Regular cardiac myocyte (primary cell): Measurements from ENCODE around the gene TRIM6. TPM values are rescaled to one million over a fixed set of nuclear protein-coding genes. Genes with fewer than 3 reads are reported as not detected.

ENCODE experiments used
- total RNA-seq: library from RNA; depleted of rRNA; stranded (reverse); fragments of >200 nt; gene quantifications from 2 replicates; pipeline ENCODE4 v1.2.3, GENCODE V29; 2014

TRIM6 gene, protein sequence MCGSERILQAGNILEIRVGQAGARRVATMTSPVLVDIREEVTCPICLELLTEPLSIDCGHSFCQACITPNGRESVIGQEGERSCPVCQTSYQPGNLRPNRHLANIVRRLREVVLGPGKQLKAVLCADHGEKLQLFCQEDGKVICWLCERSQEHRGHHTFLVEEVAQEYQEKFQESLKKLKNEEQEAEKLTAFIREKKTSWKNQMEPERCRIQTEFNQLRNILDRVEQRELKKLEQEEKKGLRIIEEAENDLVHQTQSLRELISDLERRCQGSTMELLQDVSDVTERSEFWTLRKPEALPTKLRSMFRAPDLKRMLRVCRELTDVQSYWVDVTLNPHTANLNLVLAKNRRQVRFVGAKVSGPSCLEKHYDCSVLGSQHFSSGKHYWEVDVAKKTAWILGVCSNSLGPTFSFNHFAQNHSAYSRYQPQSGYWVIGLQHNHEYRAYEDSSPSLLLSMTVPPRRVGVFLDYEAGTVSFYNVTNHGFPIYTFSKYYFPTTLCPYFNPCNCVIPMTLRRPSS
- total RNA-seq, result 2.8 and 5.2 TPM in 2 replicates

DNA sequence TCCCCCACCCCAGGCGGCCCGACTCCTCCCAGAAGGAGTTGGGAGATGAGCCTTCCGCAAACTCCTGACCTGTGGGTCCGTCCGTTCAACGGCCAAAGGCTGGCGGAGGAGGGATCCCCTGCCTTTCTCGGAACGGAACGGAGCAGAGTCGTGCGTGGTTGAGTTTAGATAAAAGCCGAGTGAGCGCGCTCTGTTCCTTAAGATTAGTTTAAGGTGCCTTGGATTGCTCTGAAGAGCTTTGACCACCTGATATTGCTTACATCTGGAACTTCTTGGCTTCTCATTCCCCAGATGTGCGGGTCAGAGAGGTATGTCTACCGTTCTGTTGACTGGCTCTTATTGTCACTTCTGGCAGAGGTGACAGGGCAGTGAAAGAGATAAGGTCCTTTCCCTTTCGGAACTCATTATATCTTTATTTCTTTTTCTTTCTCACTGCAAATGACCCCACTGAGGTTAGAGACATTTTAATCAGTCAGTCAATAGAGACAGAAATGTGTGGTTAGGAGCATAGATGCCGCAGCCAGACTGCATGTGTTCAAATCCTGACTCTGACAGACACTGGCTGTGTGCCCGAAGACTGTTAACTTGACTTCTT, at the start of gene TRIM6:
Gene TRIM6 (plus strand): TSS at position 31 of the 595 bp plus-strand sequence. CDS start 261 bp downstream, at position 292.

DNA sequence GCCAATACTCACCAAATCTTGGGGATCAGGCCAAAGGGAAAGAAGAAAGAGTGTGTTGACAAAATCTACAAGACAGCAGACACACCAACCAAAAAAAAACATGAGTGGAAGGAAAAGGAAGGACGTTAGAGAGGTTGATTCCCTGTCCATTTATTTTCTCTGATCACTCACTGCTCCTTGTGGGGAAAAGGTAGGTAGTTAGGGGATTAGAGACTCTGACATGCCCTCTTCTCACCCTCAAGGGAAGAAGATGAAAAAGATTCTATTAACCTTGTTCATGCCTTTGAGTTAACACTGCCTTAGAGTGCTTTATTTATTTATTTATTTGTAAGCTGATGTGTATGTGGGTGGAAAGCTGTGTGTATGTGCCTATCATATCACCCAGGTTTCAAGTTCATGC, 48.0 kb upstream of the TRIM6 start, which contains the start of gene OR52H1:
Gene OR52H1 (minus strand): TSS at position 101 of the 400 bp plus-strand sequence. CDS start 3,035 bp downstream, outside the sequence.

DNA sequence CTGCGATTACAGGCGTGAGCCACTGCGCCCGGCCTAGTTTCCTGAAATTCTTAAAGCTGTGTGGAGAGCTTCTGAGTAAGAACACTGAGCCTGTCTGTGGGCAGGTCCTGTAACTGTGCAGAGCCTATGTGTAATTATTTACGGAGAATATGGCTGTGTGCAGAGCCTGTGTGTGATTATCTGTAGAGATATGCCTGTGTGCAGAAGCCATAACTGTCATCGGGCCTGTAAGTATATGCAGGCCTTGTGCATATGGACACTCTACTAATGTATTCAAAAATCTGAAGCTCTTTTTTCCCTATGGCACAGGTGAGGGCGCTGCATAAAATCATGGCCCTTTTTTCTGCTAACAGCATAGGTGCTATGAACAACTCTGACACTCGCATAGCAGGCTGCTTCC, 15.9 kb upstream of the TRIM6 start, which contains the start of gene OR52B6:
Gene OR52B6 (plus strand): TSS at position 301 of the 400 bp plus-strand sequence. CDS start 0 bp downstream, at position 301.

DNA sequence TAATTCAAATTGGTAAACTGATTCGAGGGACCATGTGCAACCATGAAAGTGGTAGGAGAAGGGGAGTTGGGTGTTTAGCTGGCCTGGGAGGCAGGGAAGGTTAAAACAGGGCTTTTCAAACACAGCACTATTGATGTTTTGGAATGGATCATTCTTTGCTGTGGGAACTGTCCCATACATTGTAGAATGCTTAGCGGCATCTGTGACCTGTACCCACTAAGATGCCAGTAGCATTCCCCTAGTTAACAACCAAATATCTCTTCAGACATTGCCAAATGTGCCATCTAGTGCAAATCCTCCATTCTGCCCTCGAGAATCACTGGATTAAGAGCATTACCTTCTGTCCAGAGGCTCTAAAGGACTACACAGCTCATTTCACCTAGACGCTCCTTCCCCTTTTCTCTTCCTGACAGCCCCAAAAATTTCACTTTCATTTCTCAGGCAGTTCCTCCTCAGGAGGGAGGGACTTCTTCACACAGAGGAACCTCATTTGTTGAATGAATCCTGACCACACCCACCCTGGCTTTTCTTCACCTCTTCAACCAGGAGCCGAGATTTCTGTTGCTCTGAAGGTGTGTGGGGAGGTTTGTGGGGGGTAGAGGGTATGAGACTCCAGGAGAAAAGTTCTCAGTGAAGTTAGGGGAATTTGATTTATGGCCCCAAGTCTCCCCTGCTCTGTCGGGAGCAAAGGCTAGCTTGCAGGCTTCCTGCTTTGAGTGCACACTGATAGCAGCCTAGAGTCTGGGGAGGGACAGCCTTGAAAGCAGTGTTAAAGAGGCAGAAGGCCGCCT, 28.2 kb downstream of the TRIM6 start, which contains the start of gene TRIM34:
Gene TRIM34 (plus strand): TSS at position 513 of the 791 bp plus-strand sequence. CDS start 7,331 bp downstream, outside the sequence.

Other genes starting within 250 kb of the TRIM6 start
- not detected in 2 replicates for gene OR51B6, start 245.1 kb upstream of the TRIM6 start, total RNA-seq
- not detected in 2 replicates for gene OR51M1, start 212.8 kb upstream of the TRIM6 start, total RNA-seq
- gene OR51Q1, start 174.5 kb upstream of the TRIM6 start, total RNA-seq, result not detected in 2 replicates
- gene OR51I1, start 155.1 kb upstream of the TRIM6 start, total RNA-seq, result 0.28 TPM in 1 of 2 replicates, not detected in the other
- gene OR51I2, start 147.3 kb upstream of the TRIM6 start, total RNA-seq, result not detected in 2 replicates
- not detected in 2 replicates for gene OR52D1, start 108.0 kb upstream of the TRIM6 start, total RNA-seq
- gene UBQLN3, start 86.7 kb upstream of the TRIM6 start, total RNA-seq, result not detected in 2 replicates
- gene UBQLNL, start 79.9 kb upstream of the TRIM6 start, total RNA-seq, result under 0.01 TPM in 1 of 2 replicates, not detected in the other
- gene OR52H1, start 48.1 kb upstream of the TRIM6 start, total RNA-seq, result 0.19 and 0.56 TPM in 2 replicates
- gene OR52B6, start 15.8 kb upstream of the TRIM6 start, total RNA-seq, result not detected in 2 replicates
- 8.6 and 13.2 TPM in 2 replicates for gene TRIM34, start 28.4 kb downstream of the TRIM6 start, total RNA-seq
- 42.2 and 49.3 TPM in 2 replicates for gene TRIM5, start 88.4 kb downstream of the TRIM6 start, total RNA-seq
- 68.2 and 177 TPM in 2 replicates for gene TRIM22, start 93.2 kb downstream of the TRIM6 start, total RNA-seq
- not detected in 2 replicates for gene OR56B1, start 139.8 kb downstream of the TRIM6 start, total RNA-seq
- gene OR52N4, start 157.6 kb downstream of the TRIM6 start, total RNA-seq, result not detected in 2 replicates
- not detected in 2 replicates for gene OR52N5, start 186.7 kb downstream of the TRIM6 start, total RNA-seq
- gene OR52N1, start 194.6 kb downstream of the TRIM6 start, total RNA-seq, result not detected in 2 replicates
- gene OR52N2, start 212.3 kb downstream of the TRIM6 start, total RNA-seq, result not detected in 2 replicates
- gene OR52E6, start 245.3 kb downstream of the TRIM6 start, total RNA-seq, result not detected in 2 replicates